COLO829 (cell line): ENCODE measurements around the gene CCDC102A.

Experiments
- DNase-seq: peaks from one replicate; pipeline ENCODE4 v3.0.0; 2012; ENCODE audit warnings: low spot score

The CCDC102A gene

GRCh38 chr16:57519796-57520360 is 16.5 kb downstream of the CCDC102A start:
- DNase-seq, result peak; percentile 57

- no peak for DNase-seq
Measured at GRCh38 chr16:57518922-57519321, 17.4 kb downstream of the CCDC102A start.

GRCh38 chr16:57518520-57518919 is 17.9 kb downstream of the CCDC102A start:
- no peak for DNase-seq

GRCh38 chr16:57517397-57518367 is 18.7 kb downstream of the CCDC102A start:
- no peak for DNase-seq

GRCh38 chr16:57516773-57517172 is 19.6 kb downstream of the CCDC102A start:
- no peak for DNase-seq

GRCh38 chr16:57516176-57516725 is 20.1 kb downstream of the CCDC102A start:
- no peak for DNase-seq

GRCh38 chr16:57514791-57515600 is 21.4 kb downstream of the CCDC102A start:
- DNase-seq, result no peak

GRCh38 chr16:57514371-57514770 is 22.0 kb downstream of the CCDC102A start:
- no peak for DNase-seq

- DNase-seq, result no peak
Measured at GRCh38 chr16:57513371-57514102, 22.8 kb downstream of the CCDC102A start.

GRCh38 chr16:57512296-57513001 is 23.9 kb downstream of the CCDC102A start:
- no peak for DNase-seq

- DNase-seq, result no peak
Measured at GRCh38 chr16:57510016-57510871, 26.1 kb downstream of the CCDC102A start.

GRCh38 chr16:57509231-57509923 is 27.0 kb downstream of the CCDC102A start:
- no peak for DNase-seq

- DNase-seq, result no peak
Measured at GRCh38 chr16:57508035-57508425, 28.3 kb downstream of the CCDC102A start.

GRCh38 chr16:57507136-57508034 is 29.0 kb downstream of the CCDC102A start:
- no peak for DNase-seq

GRCh38 chr16:57505169-57505568 is 31.2 kb downstream of the CCDC102A start:
- no peak for DNase-seq

- DNase-seq, result no peak
Measured at GRCh38 chr16:57504491-57504890, 31.9 kb downstream of the CCDC102A start.

- DNase-seq, result no peak
Measured at GRCh38 chr16:57504001-57504400, 32.4 kb downstream of the CCDC102A start.

GRCh38 chr16:57503366-57503765 is 33.0 kb downstream of the CCDC102A start:
- no peak for DNase-seq
